Ascending aorta (tissue), 2 donors: ENCODE measurements around the gene GDAP1L1. TPM values are rescaled to one million over a fixed set of nuclear protein-coding genes. Genes with fewer than 3 reads are reported as not detected.
A peak's percentile ranks its signal among the peaks of the same experiment; 100 is the strongest.

ENCODE experiments used
- DNase-seq, 2 donors: peaks; one replicate each; pipeline ENCODE4 v3.0.0-alpha.2; 2019; ENCODE audit warnings: low spot score in 2 of 2
- H3K27ac ChIP-seq, 2 donors: fragments of 200-600 bp; sonication (generic); one replicate each; pipeline ENCODE4 v1.5.1; 2016 to 2017; ENCODE audit warnings: mild to moderate bottlenecking in 1 of 2
- H3K27me3 ChIP-seq: fragments of 200-600 bp; sonication (generic); one replicate; pipeline ENCODE4 v1.5.1; 2017
- H3K36me3 ChIP-seq, 2 donors: fragments of 200-600 bp; sonication (generic); one replicate each; pipeline ENCODE4 v1.5.1; 2016
- H3K4me1 ChIP-seq, 2 donors: fragments of 200-600 bp; sonication (generic); one replicate each; pipeline ENCODE4 v1.5.1; 2016 to 2017; ENCODE audit warnings: mild to moderate bottlenecking in 1 of 2
- H3K4me3 ChIP-seq, 2 donors: fragments of 200-600 bp; sonication (generic); one replicate each; pipeline ENCODE4 v1.5.1; 2016 to 2017; ENCODE audit warnings: mild to moderate bottlenecking in 1 of 2
- H3K9me3 ChIP-seq, 2 donors: fragments of 200-600 bp; sonication (generic); one replicate each; pipeline ENCODE4 v1.5.1; 2016
- intact Hi-C: fragments of 100-400 bp; cut with DNase I; formaldehyde crosslinking; loops from one replicate; pipeline ENCODE4 v1.15.1; 2023
- total RNA-seq: library from RNA; depleted of rRNA; stranded (reverse); fragments of >200 nt; gene quantifications from one replicate; pipeline ENCODE4 v1.1.0, GENCODE V29; 2016
- TF ChIP-seq, protein P1 (sequence below), 3 experiments: fragments of 200-600 bp in 2 of 3; fragments of 450-650 bp in 1 of 3; sonication (generic) in 2 of 3; IDR thresholded peaks; one replicate each; pipeline ENCODE4 v1.5.1; 2016 to 2019; ENCODE audit warnings: antibody characterized with exemption in 3 of 3, mild to moderate bottlenecking in 1 of 3, moderate library complexity in 1 of 3

The GDAP1L1 gene
- total RNA-seq, 1 donor from 2014 or later: not detected

DNA sequence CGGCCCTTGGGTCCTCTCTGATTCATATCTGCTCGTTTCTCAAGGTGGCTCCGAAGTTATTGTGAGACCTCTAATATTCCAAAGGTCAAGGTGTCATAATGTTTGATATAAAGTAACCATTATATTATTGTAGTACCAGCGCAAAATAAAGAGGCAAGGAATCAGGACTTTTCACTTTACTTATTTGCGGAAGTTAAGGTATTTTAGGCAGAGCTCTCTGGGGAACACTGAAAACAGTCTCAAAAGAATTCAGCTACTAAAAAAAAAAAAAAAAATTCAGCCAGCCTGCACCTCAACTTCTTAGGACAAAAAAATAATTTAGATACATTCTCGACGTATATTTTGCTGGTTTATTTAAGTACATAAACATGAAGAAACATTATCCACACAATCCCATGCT lies 38.9 kb upstream of the GDAP1L1 start:
- Histone ChIP-seq H3K9me3 (no peaks in the 10 kb centered on the region), H3K4me1 (peaks cover 0 to 54% of the 10 kb centered on the region in 2 donors), H3K36me3 (peaks cover 8 to 16% of the 10 kb centered on the region in 2 donors), H3K4me3 (peak overlapping the region; percentile 55 to 78), H3K27ac (peak overlapping the region; percentile 91 to 96), H3K27me3 (no peaks in the 10 kb centered on the region)
- intact Hi-C loops: no loop called here
- no peak for DNase-seq
- TF ChIP-seq, protein P1, sequence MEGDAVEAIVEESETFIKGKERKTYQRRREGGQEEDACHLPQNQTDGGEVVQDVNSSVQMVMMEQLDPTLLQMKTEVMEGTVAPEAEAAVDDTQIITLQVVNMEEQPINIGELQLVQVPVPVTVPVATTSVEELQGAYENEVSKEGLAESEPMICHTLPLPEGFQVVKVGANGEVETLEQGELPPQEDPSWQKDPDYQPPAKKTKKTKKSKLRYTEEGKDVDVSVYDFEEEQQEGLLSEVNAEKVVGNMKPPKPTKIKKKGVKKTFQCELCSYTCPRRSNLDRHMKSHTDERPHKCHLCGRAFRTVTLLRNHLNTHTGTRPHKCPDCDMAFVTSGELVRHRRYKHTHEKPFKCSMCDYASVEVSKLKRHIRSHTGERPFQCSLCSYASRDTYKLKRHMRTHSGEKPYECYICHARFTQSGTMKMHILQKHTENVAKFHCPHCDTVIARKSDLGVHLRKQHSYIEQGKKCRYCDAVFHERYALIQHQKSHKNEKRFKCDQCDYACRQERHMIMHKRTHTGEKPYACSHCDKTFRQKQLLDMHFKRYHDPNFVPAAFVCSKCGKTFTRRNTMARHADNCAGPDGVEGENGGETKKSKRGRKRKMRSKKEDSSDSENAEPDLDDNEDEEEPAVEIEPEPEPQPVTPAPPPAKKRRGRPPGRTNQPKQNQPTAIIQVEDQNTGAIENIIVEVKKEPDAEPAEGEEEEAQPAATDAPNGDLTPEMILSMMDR (IDR thresholded peaks at IDR 0.05): no peak

DNA sequence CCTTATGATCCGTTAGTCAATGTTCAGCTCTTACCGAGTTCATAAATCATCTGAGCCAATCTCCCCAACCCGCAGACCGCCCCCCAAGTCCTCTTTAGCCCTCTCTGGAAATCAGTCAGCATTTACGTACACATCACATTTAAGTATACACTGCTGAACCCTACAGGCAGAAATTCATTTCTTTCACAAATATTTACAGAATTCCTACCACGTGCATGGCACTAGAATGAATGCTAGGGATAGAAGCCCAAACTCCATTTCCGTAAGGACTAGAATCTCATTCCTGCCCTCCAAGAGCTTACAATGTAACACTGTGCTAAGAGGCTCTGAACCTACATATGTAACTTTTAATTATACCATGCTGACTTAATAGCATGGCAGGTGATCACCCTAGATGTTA lies 38.3 kb upstream of the GDAP1L1 start:
- Histone ChIP-seq H3K9me3 (no peaks in the 10 kb centered on the region), H3K27ac (peak overlapping the region; percentile 91 to 96), H3K27me3 (no peaks in the 10 kb centered on the region), H3K36me3 (peaks cover 8 to 16% of the 10 kb centered on the region in 2 donors), H3K4me3 (peak overlapping the region; percentile 55 to 78), H3K4me1 (peaks cover 0 to 53% of the 10 kb centered on the region in 2 donors)
- TF ChIP-seq, protein P1 (IDR thresholded peaks at IDR 0.05): no peak
- no peak for DNase-seq
- intact Hi-C loops: no loop called here

DNA sequence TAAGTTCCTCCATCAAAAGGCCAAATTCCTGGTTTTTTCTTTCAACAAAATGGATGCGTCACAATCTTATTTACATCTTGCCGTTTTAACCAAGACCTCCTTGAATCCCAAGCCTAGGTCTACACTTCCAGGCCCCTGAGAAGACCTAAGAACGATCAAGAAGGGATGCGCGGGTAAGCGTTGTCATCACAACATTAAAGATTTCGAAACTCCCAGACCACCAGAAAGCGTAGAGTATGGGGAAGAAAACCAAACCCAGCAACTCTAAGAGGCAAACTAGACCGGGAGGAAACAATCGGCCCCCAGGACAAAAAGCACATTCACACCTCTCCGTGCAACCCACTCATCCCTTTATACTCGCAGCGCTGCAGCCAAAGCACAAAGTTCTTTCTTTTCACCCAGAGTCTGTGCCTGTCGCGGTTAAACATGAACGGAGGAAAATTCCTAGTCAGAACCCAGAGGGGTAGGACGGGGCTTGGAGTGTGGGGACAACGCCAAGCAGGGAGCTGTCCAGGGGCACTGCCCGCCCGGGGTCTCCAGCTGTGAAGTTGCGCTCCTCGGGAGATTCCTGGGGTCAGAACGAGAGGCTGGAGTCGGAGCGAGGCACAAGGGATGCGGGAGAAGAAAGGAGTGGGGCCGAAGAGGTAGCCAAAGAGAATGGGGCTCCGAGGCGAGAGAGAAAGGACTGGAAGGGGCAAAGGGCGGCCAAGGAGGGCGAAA lies 37.3 kb upstream of the GDAP1L1 start:
- H3K36me3 ChIP-seq: peaks cover 8 to 14% of the 10 kb centered on the region in 2 donors
- intact Hi-C loops: loop anchor here (2.0 to 10.0 kb wide), 10 partner anchors 23 to 1197 kb away; partner anchors contain the start of genes IFT52, JPH2, SRSF6 and STK4
- peak overlapping the region; percentile 55 to 78 for H3K4me3 ChIP-seq
- H3K27me3 ChIP-seq: no peaks in the 10 kb centered on the region
- no peaks in the 10 kb centered on the region for H3K9me3 ChIP-seq
- peak overlapping the region; percentile 91 to 96 for H3K27ac ChIP-seq
- peaks cover 0 to 45% of the 10 kb centered on the region in 2 donors for H3K4me1 ChIP-seq
- TF ChIP-seq, protein P1 (IDR thresholded peaks at IDR 0.05): no peak
- peak in 1 of 2 donors; percentile 67 for DNase-seq

DNA sequence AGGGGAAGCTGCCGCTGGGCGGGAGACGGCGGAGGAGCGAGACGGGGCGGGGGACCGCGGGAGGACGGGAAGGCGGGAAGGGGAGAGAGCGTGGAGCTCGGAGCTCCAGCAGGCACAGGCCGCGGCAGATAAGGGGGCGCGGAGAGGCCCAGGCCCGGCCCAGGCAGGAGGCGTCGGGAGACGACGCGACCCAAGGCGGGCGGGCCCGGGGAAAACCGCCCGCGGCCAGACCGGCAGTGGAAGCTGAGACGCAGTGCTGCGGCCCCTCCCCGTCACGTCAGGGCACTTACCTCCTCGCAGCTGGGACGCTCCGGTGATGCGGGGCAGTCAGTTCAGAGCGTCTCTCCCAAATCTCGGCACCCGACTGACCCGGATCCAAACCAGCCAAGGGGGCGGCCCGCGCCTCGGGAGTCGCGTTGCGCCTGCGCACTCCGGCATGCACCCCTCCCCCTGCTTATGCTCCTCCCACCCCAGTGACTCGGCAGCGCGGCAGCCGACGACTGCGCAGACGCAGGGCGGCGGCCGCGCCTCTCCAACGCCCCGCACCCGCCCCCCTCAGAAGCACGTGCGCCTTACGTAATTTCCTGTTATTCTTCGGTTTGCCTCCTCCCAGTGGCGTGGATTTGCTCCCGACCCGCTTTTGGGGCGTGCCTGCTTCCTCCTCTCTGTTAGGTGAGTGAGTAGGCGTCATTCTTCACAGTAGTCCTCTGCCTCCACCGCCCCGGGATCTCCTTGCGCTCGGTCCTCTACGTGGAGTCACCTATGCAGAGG lies 36.5 kb upstream of the GDAP1L1 start, which contains the start of gene OSER1:
Gene OSER1 (minus strand): TSS at position 366 of the 771 bp plus-strand sequence. CDS start 3,814 bp downstream, outside the sequence.
- Histone ChIP-seq H3K9me3 (no peaks in the 10 kb centered on the region), H3K36me3 (peaks cover 6 to 7% of the 10 kb centered on the region in 2 donors), H3K27me3 (no peaks in the 10 kb centered on the region), H3K27ac (peak within 1 kb of the TSS; percentile 91 to 96), H3K4me1 (peaks cover 0 to 44% of the 10 kb centered on the region in 2 donors), H3K4me3 (peak within 1 kb of the TSS; percentile 55 to 78)
- peak; percentile 97 to 99 for DNase-seq
- intact Hi-C loops: loop anchor here (1.0 to 10.0 kb wide), 11 partner anchors 24 to 1196 kb away; partner anchors contain the start of genes IFT52, JPH2, SERINC3 and SRSF6
- TF ChIP-seq, protein P1 (IDR thresholded peaks at IDR 0.05): peak in 1 of 3 experiments; percentile 8

DNA sequence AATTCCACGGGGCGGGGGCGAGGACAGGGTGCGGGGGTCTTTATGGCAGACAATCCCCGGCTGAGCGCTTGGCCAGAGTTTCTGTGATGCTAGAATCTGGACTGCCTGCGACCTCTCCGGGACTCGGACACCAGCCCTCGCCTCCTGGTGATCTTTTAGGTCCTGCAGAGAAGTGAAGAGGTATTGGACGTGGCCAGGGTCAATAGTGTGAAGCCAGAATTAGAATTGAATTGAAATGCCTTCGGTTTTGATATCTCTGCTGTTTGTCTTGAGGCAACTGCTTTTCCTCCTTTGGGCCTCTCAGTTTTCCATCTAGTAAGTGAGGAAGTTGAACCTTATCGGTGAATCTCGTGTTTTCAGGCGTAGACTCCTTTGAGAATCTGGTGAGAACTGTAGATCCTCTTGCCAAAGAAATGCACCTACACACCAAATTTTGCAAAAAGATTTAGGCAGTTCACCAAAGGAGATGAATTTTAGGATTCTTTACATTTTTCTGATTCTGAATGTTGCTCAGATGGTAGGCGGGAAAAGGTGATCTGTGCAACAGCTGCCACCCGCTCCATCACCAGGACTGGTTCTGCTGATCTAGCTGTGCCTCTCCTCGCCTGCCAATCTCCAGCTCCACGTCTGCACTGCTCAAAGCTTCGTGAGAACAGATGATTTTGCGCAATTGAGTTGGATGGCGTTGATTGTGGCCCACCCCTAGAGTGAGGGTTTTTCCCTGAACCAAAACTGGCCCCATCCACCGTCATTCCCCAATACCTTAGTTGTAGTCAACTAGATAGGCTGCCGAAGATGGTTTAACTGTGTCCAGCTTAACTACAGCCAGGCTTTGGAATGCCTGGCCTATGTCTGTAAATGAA lies 35.7 kb upstream of the GDAP1L1 start:
- peaks cover 0 to 39% of the 10 kb centered on the region in 2 donors for H3K4me1 ChIP-seq
- no peak for DNase-seq
- H3K27ac ChIP-seq: peak overlapping the region; percentile 91 to 94
- H3K27me3 ChIP-seq: no peaks in the 10 kb centered on the region
- H3K4me3 ChIP-seq: peak overlapping the region; percentile 55 to 78
- TF ChIP-seq, protein P1 (IDR thresholded peaks at IDR 0.05): no peak
- intact Hi-C loops: loop anchor here (1.0 to 10.0 kb wide), 11 partner anchors 25 to 1195 kb away; partner anchors contain the start of genes IFT52, JPH2, SERINC3 and SRSF6
- peaks cover 3 to 4% of the 10 kb centered on the region in 2 donors for H3K36me3 ChIP-seq
- no peaks in the 10 kb centered on the region for H3K9me3 ChIP-seq
